OCI-M2 (cell line): ENCODE results near the gene ANK2.

Experiments used
- DNase-seq: peaks from one replicate; lab custom pipeline; 2025; ENCODE audit not compliant: unreplicated experiment; lab: John Stamatoyannopoulos, UW

ANK2 gene

GRCh38 chr4:113049421-113050370 lies at the start of gene ANK2:
Gene ANK2, plus strand, starts transcription at chr4:113049653. Its CDS starts 76 bp downstream, at chr4:113049729.
- DNase-seq: no peak

GRCh38 chr4:113003841-113004240 lies 45.6 kb upstream of the ANK2 start:
- no peak for DNase-seq

DNA sequence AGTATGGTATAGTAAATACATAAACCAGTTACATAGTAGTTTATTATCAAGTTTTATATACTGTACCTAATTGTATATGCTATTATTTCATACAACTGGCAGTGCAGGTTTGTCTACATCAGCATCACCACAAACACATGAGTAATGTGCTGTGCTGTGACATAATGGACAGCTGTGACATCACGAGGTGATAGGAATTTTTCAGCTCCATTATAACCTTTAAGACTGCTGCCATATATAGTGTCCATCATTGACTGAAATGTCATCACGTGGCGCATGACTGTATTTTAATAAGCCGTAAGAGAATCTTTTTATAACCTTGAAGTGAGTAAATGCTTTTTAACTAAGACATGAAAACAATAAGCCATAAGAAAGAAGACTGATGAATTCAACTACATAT lies 44.8 kb upstream of the ANK2 start:
- no peak for DNase-seq

- DNase-seq: no peak
Observed at GRCh38 chr4:113006632-113007031, 42.8 kb upstream of the ANK2 start.

- DNase-seq: no peak
Observed at GRCh38 chr4:113007151-113007550, 42.3 kb upstream of the ANK2 start.

DNA sequence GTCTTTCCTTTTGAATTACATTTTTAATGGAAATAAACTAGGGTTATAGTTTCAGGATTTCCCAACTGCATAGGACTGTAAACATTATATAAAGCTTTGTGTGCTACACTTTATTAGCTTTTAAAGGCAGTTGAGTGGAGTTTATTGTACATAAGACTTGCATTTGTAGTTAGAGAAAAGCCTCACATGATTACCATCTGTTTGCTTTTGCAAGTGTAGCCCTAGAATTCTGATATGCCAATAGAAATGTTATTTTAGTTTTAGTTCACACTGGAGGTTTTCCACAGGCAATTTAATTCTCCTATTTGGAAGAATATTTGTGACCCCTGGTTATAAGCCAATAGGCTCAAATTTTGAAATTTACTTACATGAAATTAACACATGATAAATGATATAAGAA lies 41.3 kb upstream of the ANK2 start:
- DNase-seq: no peak

DNA sequence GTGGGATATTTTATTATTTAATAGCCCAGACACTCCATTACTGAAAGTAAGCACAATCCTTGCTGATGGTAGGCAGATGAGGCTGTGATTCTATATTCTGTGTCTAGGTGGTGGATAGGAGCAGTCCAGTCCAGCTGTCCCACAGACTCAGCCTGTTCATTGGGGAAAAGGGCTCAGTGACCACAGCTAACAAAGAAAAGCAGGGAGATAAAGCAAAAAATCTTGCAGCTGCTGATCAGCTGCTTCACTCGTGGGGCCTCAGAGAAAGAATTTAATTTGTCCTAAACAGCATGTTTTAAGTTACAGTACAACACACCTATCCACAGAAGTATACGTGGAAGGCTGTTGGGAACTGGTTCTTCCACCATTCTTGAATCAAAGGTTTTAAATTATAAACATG lies 40.7 kb upstream of the ANK2 start:
- DNase-seq: no peak

GRCh38 chr4:113009461-113009860 lies 40.0 kb upstream of the ANK2 start:
- DNase-seq: no peak

GRCh38 chr4:113012122-113012725 lies 37.2 kb upstream of the ANK2 start:
- DNase-seq: no peak

GRCh38 chr4:113012786-113013185 lies 36.7 kb upstream of the ANK2 start:
- no peak for DNase-seq

- DNase-seq: no peak
Observed at GRCh38 chr4:113013751-113014150, 35.7 kb upstream of the ANK2 start.

DNA sequence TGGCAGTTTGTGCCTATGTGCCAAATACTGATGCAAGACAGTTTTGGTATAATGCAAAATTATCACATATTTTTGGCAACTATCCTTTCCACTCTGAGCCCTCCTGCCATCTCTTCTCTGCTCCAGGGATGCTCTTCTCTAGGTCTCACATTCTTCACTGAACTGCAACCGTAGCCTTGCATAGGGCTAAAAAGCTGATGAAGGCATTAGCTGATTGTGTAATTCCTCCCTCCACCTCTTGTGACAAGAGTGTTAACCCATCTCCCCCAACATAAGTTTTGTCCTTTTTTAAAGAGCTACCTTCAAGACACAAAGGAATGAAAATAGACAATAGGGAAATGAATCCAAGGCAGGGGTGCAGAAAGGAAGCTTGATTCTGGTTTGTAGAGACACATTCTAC lies 33.1 kb upstream of the ANK2 start:
- no peak for DNase-seq

DNA sequence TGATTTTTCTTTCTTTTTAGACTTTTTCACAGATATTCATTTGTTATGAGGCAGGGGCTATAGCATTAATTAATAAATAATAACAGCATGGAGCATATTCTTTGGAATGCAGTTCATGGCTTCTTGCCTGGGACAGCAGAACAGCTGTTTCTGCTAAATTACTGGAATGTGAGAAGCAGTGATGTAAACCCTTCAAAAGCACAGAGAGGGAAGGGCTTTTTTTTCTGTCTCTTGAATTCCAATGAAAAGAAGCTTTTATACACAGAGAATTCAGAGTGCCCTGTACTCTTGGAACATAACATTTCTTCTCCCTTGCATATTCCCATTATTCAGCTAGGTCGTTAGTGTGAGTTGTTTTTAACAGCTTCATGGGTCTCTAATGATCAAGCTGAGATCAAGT lies 28.5 kb upstream of the ANK2 start:
- DNase-seq: no peak

DNA sequence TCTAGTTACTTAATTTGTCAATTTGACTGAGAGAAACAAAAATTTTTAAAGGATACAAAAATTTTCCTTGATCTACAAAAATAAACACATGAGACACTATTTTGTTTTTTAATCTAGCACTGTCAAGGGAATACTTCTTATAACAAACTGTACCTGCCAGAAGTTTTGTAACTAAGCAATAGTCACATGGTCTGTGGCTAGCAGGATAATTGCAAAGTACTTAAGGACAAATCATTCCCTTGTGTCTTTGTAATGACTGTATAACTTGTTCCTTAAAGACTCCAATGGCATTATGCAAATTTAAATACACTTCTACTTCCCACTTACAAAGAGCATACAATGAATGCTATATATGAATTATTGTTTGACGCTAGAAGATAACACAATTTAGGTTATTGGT lies 25.1 kb upstream of the ANK2 start:
- DNase-seq: no peak

DNA sequence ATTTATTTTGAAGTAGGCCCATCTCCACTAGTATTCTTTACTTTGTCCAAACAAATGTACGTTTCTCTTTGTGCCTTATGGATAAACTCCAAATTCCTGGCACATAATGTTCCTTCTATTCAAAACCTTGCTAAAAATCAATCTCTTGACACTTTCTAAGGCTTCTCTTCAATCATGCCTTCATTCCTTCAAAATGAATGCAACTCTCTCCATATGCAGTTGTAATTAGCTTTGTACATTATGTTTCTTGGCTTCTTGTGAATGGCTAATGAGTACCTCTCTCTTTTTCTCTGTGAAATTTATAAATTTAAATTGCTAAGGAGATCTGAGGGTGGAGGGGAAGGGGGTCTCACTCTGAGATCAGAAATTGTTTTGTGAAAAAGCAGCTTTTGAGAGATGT lies 24.0 kb upstream of the ANK2 start:
- no peak for DNase-seq

DNA sequence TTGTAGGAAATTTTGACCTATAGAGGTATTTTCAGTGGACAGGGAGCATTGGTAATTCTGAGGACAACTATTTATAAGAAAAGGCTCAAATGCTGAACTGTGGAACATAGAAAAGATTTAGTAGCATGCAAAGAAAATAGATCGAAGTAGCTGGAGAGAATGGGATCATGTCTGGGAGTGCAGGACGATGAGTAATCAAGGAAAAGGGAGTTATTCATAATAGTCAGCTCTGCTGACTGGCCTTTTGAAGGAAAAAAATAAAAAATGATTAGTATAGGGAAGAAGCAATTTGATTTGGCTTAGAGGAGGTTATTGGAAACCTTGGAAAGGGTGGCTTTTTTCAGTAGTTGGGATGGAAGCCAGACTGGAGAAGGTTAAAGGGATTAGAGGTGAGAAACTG lies 22.9 kb upstream of the ANK2 start:
- no peak for DNase-seq

DNA sequence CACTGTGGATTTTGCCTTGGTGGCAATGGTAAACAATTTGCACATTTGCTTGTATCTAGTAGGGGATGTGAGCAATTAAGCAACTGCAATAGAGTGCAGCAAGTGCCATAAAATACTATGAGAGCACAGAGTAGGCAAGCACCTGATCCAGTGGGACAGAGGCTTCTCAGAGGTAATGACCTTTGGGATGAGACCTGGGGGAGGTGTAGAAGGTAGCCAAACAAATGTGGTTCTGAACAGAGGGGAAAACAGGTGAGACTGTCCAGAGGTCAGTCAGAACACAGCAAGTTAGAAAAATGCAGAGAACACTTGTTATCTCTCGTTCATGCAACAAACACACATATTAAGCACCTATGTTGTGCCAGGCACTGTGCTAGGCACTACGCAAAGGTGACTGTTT lies 21.4 kb upstream of the ANK2 start:
- DNase-seq: no peak

GRCh38 chr4:113031212-113031611 lies 18.2 kb upstream of the ANK2 start:
- no peak for DNase-seq

DNA sequence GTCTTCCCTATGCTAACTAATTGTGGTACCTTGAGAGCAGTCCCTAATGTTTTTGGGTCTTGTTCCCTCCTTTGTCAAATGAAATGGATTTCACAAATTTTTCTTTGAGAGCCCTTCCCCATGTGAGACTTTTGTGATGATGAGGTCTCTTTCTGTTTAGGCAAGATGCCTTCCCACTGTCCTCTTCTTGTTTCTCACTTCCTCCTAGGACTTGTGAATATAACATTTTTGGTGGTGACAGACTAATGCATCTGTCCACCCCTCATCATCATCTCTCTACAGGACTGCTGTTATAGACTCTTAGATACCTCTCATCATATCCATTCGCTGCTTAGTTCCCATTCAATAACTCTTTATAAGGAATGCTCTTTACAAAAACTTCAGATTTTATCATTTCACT lies 8.7 kb upstream of the ANK2 start:
- DNase-seq: no peak

DNA sequence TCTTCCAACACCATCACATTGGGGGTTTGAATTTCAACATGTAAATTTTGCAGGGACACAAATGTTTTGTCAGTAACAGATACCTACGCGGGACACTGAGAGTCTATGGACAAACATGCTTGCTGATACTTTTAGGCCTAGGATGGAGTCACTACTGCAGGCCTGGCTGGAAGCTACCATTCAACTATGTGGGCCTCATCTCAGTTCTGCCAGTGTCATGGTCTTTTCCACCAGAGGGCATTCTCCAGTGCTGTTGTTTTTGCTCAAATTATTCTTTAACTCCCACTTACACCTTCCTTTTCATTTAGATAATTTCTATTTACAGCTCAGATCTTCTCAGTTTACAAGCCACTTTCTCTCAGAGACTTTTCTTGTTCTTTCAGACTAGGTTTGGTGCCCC lies 7.0 kb upstream of the ANK2 start:
- no peak for DNase-seq

- DNase-seq: no peak
Observed at GRCh38 chr4:113043591-113043990, 5.9 kb upstream of the ANK2 start.

- no peak for DNase-seq
Observed at GRCh38 chr4:113050371-113050755, 910 bp downstream of the ANK2 start.

DNA sequence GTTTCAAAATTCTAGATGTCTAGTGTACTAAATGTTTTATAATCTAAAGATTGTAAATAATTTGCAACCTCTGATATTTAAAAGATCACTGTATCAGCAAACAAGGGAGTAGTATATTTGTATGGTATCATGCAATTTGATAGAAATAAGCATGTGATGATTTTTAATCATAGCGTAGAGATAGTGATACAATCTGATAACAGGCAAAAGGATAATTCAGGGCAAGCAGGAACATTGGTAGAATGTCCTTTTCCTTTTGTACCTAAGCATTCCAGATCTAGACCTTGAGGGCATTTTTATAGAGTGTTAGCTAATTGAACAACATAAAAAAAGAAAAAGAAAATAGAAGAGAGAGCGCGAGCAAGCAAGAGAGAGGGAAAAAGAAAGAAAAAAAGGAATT lies 1.4 kb downstream of the ANK2 start:
- DNase-seq: no peak
